ENCODE results near the gene TTF1.

The TTF1 gene

GRCh38 chr9:132406554-132407122, at the start of gene TTF1:
TTF1 (minus strand) TSS chr9:132406840; CDS start chr9:132402821, 4,019 bp downstream.
- DNase-seq (ENCODE audit: low spot score) = peak; percentile 92

DNA sequence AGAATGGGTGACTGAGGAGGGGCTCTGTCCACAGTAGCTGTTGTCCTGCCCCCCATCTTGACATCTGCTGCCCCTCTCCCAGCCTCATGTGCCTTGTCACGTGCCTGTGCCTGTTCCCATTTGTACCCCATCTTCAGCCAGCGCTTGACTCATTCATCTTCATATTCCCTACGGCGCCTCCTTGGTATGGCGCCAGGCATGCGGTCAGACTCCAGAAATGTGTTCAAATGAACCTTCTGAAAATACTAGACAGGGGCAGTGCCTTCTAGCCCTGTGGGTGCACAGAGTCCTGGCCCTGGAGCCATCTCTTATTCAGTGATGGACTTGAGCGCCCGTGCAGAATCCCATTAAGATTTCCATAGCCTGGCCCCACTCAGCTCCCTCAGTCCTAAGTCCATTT, 49.6 kb upstream of the TTF1 start:
- no peak for DNase-seq (ENCODE audit: low spot score)

DNA sequence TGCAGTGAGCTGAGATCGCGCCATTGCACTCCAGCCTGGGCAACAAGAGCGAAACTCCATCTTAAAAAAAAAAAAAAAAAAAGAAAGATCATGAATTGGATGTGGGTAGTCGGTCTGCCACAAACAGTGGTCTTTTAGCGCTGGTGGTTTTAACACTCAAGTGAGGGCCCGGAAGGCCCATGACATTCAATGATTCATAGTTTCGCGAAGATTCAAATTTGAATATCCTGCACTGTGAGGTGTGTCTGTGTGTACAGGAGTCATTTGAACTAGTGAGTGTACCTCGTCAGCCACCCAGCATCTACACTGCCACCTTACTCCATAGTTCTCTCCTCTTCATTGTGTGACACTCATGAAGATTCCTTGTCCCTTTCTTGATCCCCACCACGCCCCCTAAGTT, 44.6 kb upstream of the TTF1 start:
- DNase-seq (ENCODE audit: low spot score) = no peak

GRCh38 chr9:132447902-132448301, 41.3 kb upstream of the TTF1 start:
- no peak for DNase-seq (ENCODE audit: low spot score)

GRCh38 chr9:132447346-132447745, 40.7 kb upstream of the TTF1 start:
- peak; percentile 79 for DNase-seq (ENCODE audit: low spot score)

GRCh38 chr9:132446887-132447286, 40.2 kb upstream of the TTF1 start:
- no peak for DNase-seq (ENCODE audit: low spot score)

DNA sequence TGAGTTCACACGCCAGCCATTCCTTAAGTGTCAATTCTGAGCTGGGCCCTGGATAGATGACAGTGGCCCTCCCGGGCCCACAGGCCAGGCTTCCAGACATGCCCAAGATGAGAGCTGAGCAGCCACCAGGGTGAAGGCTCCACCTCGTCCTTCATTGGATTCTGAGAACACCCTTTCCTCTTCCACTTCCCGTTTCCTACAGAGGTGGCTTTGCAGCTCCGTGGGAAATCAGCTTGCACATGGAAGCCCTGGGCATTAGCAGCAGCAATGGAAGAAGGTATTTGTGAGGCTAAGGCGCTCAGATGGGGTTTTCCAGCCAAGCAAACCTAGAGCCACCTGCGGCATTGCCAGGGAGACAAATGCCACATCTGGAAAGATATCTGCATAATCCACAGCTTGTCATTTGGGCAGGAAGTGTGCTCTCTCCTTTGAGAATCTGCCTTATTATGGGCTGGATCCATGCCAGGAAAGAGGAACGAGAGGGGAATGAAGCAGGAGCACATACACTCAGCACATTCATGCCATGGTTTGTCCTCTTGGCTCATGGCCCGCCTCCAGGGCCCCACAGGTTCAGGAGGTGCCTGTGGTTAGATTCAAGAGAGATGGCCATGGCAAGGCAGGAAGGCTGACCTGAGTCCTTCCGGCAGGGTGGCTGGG, 37.4 kb upstream of the TTF1 start:
- DNase-seq (ENCODE audit: low spot score) = no peak

GRCh38 chr9:132441404-132441803, 34.8 kb upstream of the TTF1 start:
- no peak for DNase-seq (ENCODE audit: low spot score)

DNA sequence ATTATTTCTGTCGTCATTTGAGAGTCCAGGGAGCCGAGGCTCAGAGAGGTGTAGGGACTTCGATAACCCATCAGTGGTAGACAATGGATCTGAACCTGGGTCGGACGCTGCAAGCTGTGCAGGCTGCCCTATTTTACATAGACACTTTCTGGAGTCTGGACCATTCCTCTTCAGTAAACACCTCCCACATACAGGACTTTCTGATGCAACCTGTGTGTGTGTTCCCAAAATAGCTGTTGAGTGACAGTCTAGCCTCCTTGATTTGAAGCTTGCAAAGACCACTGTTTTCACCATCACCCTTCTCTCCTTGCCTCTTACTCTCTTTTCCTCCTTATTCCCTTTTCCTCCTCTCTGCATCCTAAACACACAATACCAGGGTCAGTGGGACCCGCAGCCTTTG, 34.1 kb upstream of the TTF1 start:
- no peak for DNase-seq (ENCODE audit: low spot score)

DNA sequence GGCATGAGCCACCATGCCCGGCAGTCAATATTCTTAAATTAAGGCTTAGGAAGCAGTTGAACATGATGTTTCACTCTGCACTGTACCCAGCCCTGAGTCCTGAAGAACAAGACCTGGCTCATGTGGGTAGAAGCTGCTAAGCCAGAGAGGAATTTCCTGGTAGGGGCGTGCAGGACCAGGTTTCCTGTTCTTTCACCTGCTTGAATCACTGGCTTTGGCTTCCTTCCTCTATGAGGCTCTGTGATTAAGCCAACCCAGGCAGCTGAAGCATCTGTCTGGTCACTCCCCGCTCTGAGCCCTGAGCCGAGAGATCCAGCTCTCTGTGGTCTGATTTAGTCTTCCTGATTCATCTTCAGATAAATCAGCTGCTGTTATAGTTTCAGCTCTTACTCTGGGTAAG, 32.5 kb upstream of the TTF1 start:
- DNase-seq (ENCODE audit: low spot score) = no peak

GRCh38 chr9:132434881-132435280, 28.2 kb upstream of the TTF1 start:
- DNase-seq (ENCODE audit: low spot score) = no peak

DNA sequence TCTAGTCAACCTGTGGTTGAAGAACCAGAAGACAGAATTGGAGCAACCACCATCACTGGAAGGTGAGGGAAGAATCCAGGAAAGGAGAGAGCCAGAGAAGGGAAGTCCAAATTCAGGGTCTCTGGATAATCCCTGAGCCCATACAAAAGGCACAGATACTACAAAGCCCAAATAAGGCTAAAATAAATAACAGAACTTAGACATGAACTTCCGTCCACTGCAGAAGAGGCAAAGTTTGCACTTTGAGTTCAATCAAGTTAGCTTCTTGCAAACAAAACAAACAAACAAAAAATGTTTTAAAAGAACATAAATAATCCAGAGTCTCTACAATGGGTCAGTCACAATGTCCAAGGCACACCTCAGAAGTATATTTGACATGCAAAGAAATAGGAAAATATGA, 24.4 kb upstream of the TTF1 start:
- no peak for DNase-seq (ENCODE audit: low spot score)

DNA sequence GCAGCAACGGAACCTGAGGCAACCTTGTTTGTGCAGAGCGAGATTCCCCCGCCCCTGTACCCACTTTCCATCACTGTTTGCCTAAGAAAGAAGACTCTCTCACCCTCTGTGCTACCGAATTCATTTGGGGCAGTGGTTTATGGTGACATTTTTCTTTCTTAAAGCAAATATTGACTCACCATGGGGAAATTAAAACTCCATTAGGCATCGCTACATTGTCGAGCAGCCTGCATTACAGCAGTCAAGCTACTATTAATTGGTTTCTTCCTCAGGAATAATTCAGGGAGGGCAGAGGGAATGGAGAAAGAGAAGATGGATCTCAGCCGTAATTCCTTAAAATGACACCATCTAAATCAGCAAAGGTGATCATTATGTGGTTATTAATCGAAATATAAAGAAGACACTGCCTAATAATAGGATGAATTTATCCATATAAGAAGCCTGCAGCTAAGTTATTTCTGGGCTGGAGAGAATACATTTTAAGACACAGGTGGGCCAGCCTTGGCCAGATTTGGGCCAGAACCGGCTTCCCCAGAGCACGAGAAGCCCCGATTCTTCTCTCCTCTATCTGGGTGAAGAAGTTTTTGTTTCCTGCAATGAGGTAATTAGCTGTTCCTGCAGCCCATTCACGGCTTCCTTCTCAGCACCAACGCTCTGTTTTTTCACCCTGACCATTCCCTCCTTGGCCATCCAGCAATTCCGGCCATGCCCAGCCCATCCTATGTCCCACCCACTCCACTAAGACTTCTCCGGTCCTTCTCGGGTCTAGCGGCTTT, 20.2 kb upstream of the TTF1 start:
- no peak for DNase-seq (ENCODE audit: low spot score)

- DNase-seq (ENCODE audit: low spot score) = no peak
Observed at GRCh38 chr9:132425675-132426062, 19.0 kb upstream of the TTF1 start.

DNA sequence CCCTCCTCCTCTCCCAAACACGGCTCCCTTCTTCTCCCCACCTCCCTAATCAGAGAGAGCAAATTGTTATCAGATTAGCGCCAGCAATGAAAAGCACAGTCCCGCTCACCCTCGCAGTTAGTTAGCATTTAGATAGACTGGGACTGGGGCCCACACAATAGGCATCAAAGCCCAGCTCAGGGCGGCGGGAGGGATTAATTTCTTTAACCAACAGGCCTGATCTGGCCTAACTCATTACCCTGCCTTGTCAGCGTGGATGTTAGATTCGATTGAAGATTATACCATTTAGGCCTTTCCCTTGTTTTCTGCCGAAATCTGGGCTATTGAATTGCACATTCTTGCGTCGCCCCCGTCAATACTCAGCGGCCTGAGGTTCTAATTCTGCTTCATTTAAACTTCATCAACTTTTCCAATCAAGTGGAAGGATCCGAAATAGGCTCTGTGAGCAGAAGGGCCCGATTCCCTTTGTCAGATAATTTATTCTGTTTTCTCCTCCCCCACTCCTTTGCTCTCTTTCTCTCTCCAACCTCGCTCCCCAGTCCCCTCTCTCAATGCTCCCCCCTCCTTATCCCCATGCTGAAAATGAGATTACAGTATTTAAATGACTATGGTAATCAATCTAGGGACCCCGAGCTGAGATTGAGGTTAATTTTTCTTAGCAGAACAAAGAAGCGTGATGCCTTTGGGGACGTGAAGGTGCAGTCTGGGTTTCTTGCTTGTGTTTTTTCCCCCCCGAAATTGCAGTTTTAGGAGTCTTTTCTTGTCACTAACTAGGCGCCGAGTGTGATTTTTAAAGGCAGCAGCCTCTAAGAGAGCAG, 18.4 kb upstream of the TTF1 start:
- peak; percentile 83 for DNase-seq (ENCODE audit: low spot score)

DNA sequence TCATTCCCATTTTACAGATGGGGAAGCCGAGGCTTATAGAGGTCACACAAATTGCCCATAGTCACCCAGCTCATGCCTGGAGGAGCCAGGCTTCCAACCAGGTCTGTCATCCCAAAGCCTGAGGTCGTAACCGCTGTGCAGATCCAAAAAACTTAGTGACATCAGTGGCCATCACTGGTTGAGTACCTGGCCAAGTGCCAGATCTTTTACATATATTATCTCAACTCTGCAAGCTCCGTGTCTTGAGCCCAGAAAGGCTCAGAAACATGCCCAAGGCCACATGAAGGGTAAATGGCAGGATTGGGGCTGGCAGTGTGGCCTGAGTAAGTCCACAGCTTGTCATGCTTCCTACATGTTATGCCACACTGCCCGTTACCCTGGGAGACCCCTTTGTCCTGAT, 16.9 kb upstream of the TTF1 start:
- DNase-seq (ENCODE audit: low spot score) = no peak

DNA sequence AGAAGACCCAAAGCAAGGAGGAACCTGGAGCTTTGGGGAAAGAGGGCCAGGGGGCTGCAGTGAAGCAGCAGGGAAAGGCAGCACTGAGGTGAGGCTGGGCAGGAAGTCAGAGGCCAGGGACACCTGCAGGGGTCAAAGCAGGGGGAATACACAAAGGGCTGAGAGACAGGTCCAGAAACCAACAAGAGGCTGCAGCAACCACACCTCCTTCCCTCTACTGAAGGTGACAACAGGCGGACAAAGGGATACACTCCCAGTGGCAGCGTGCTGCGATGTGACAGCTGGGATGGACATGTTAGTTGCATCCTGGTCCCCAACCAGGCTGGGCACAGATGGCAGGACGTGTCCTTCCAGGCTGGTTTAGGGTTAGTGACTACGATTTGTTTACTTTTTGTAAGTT, 15.9 kb upstream of the TTF1 start:
- no peak for DNase-seq (ENCODE audit: low spot score)

- no peak for DNase-seq (ENCODE audit: low spot score)
Observed at GRCh38 chr9:132418726-132419363, 12.2 kb upstream of the TTF1 start.

DNA sequence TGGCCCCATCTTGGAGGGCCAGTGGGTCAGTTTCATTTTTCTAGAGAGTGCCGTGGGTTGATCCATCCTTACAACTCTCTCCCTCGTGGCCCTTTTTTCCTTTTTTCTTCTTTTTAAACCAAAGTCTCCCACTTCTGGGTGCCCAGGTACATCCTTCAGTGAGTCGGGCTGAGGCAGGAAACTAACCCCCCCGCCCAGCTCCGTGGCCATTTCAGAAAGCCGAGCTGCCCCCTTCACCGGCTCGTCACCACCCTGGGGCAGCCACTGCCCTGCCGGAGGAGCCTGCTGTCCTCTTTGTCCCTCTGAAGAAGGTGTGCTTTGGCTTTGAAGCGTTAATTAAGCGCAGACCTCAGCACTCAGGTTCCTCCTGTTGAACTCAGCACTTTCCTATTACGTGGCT, 8.5 kb upstream of the TTF1 start:
- DNase-seq (ENCODE audit: low spot score) = no peak

DNA sequence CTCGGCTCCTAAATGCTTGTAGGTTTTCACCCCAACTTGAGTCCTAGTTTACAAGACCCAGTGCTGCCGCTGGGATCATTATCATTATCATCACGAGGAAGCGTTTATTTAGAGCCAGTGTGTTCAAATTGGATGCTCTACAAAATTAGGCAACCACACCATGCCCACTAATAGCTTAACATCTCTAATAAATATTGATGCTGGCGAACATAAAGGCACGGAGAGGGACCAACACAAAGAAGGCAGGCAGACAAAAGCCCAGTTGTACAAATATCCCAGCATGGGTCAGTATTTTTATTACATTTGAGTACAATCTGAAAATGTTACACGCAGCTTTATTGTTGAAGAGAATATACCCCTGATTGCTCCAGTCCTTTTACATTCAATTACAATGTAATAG, 8.1 kb upstream of the TTF1 start:
- DNase-seq (ENCODE audit: low spot score) = no peak

- no peak for DNase-seq (ENCODE audit: low spot score)
Observed at GRCh38 chr9:132413926-132414325, 7.3 kb upstream of the TTF1 start.

- peak; percentile 79 for DNase-seq (ENCODE audit: low spot score)
Observed at GRCh38 chr9:132412089-132412488, 5.4 kb upstream of the TTF1 start.
